ENCODE measurements around the gene BRPF3. TPM values are rescaled to one million over a fixed set of nuclear protein-coding genes. Genes with fewer than 3 reads are reported as not detected.

BRPF3 gene
- polyA plus RNA-seq, 3 donors = 1.1 to 9.2 (median 1.3) TPM

- peaks cover 0 to 5% (median 2%) of the 10 kb centered on the region in 3 donors for H3K27me3 Mint-ChIP-seq (ENCODE audit: low read depth in 3 of 3)
- H3K4me1 Mint-ChIP-seq = peaks cover 38% of the 10 kb centered on the region
- no peak overlapping the region for H3K27ac ChIP-seq (ENCODE audit: low read depth in 1 of 2, low read length in 2 of 2)
- H3K9ac ChIP-seq (ENCODE audit: insufficient read depth, low read length, poor library complexity, severe bottlenecking) = no peak overlapping the region
- peak overlapping the region in 2 of 7 donors; percentile 26 to 38 for H3K27ac Mint-ChIP-seq
- no peaks in the 10 kb centered on the region for H4K20me1 ChIP-seq (ENCODE audit: insufficient read depth, low read length)
- peaks cover 0 to 4% (median under 1%) of the 10 kb centered on the region in 7 donors for H3K9me3 Mint-ChIP-seq
- no peak for DNase-seq
- peaks cover 0 to 1% of the 10 kb centered on the region in 2 donors for H3K36me3 Mint-ChIP-seq
- no peak overlapping the region for H2AFZ ChIP-seq (ENCODE audit: insufficient read depth, low read depth, low read length, poor library complexity, severe bottlenecking)
- H3K79me2 ChIP-seq (ENCODE audit: insufficient read depth, low read length) = no peaks in the 10 kb centered on the region
- peaks cover 30 to 33% of the 10 kb centered on the region in 2 donors for H3K4me1 ChIP-seq (ENCODE audit: control insufficient read depth in 1 of 2, insufficient read depth in 2 of 2, low read length in 2 of 2)
- WGBS (ENCODE audit: insufficient coverage) = 88% methylated on average over 1 of the region's 2 CpGs
- H3K4me3 ChIP-seq (replicated peaks in 1 of 3; ENCODE audit: low read depth in 2 of 3, low read length in 3 of 3) = no peak overlapping the region
- no peaks in the 10 kb centered on the region for H3K27me3 ChIP-seq (ENCODE audit: control insufficient read depth in 2 of 2, insufficient read depth in 2 of 2, low read length in 2 of 2)
- H3K36me3 ChIP-seq (replicated peaks in 1 of 2; ENCODE audit: control insufficient read depth in 1 of 2, insufficient read depth in 2 of 2, low read length in 2 of 2) = no peaks in the 10 kb centered on the region
- TF ChIP-seq CTCF (IDR thresholded peaks at IDR 0.05) = no peak
- intact Hi-C loops (cut with micrococcal nuclease) = no loop called here
- no peak overlapping the region for H3K4me3 Mint-ChIP-seq
- no peak overlapping the region for H3K4me2 ChIP-seq (replicated peaks; ENCODE audit: extremely low read depth, low read length, poor library complexity, severe bottlenecking)
- H3K9me3 ChIP-seq (replicated peaks in 1 of 2; ENCODE audit: control insufficient read depth in 1 of 2, insufficient read depth in 1 of 2, low read length in 2 of 2) = no peaks in the 10 kb centered on the region
These were observed 55.5 kb downstream of the BRPF3 start for GRCh38 chr6:36252005-36252404.

DNA sequence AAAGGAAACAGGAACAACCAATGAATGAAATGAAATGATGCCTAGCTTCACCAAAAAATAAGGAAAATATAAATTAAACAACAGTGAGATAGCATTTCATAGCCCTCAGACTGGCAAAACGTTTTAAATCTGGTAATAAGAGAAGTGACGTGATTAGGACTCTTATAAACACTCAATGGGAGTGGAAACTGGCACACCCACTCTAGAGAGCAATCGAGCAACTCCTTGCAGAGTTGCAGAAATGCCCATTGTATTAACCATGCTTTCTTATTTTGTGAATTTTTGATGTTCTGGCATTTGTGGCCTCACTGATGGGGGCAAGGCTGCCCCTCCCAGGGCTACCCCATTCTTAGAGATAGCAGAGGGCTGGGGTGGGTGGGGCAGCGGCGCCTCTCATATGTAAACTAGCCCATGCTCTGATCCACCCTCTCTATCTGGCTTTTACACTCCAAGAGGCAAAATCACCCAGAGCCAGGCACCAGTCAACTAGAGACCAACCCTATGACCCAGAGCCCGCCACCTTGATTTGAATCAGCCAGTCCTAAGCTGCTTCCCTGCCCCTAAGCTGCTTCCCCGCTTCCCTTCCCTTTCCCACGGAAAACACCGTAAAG lies 67.0 kb downstream of the BRPF3 start:
- H3K4me3 ChIP-seq (replicated peaks in 1 of 3; ENCODE audit: low read depth in 2 of 3, low read length in 3 of 3) = no peak overlapping the region
- Mint-ChIP-seq H3K36me3 (no peaks in the 10 kb centered on the region), H3K4me3 (peak overlapping the region in 1 of 2 donors; percentile 0), H3K4me1 (no peaks in the 10 kb centered on the region), H3K9me3 (peaks cover 0 to 14% (median 12%) of the 10 kb centered on the region in 7 donors), H3K27me3 (ENCODE audit: low read depth in 3 of 3) (peaks cover 10 to 13% (median 10%) of the 10 kb centered on the region in 3 donors), H3K27ac (no peak overlapping the region)
- H4K20me1 ChIP-seq (ENCODE audit: insufficient read depth, low read length) = no peaks in the 10 kb centered on the region
- WGBS (ENCODE audit: insufficient coverage) = 100% methylated on average over 5 of the region's 9 CpGs
- intact Hi-C loops (cut with micrococcal nuclease) = no loop called here
- peaks cover 14% of the 10 kb centered on the region in 2 donors for H3K9me3 ChIP-seq (replicated peaks in 1 of 2; ENCODE audit: control insufficient read depth in 1 of 2, insufficient read depth in 1 of 2, low read length in 2 of 2)
- H3K4me1 ChIP-seq (ENCODE audit: control insufficient read depth in 1 of 2, insufficient read depth in 2 of 2, low read length in 2 of 2) = no peaks in the 10 kb centered on the region
- no peak for DNase-seq
- no peaks in the 10 kb centered on the region for H3K79me2 ChIP-seq (ENCODE audit: insufficient read depth, low read length)
- H2AFZ ChIP-seq (ENCODE audit: insufficient read depth, low read depth, low read length, poor library complexity, severe bottlenecking) = no peak overlapping the region
- no peak overlapping the region for H3K27ac ChIP-seq (ENCODE audit: low read depth in 1 of 2, low read length in 2 of 2)
- no peak for TF ChIP-seq CTCF (IDR thresholded peaks at IDR 0.05)
- H3K4me2 ChIP-seq (replicated peaks; ENCODE audit: extremely low read depth, low read length, poor library complexity, severe bottlenecking) = no peak overlapping the region
- no peak overlapping the region for H3K9ac ChIP-seq (ENCODE audit: insufficient read depth, low read length, poor library complexity, severe bottlenecking)
- no peaks in the 10 kb centered on the region for H3K27me3 ChIP-seq (ENCODE audit: control insufficient read depth in 2 of 2, insufficient read depth in 2 of 2, low read length in 2 of 2)
- no peaks in the 10 kb centered on the region for H3K36me3 ChIP-seq (replicated peaks in 1 of 2; ENCODE audit: control insufficient read depth in 1 of 2, insufficient read depth in 2 of 2, low read length in 2 of 2)

Data from CD14-positive monocyte (primary cell).